Activated T-cell treated with anti-CD3 and anti-CD28 coated beads, Interleukin-2, amount 50 U/mL, for 1 hour (primary cell): ENCODE results near the gene IMPG1.

Experiments used
- DNase-seq: peaks from one replicate; pipeline ENCODE4 v3.0.0-alpha.2; 2020

Gene IMPG1

DNA sequence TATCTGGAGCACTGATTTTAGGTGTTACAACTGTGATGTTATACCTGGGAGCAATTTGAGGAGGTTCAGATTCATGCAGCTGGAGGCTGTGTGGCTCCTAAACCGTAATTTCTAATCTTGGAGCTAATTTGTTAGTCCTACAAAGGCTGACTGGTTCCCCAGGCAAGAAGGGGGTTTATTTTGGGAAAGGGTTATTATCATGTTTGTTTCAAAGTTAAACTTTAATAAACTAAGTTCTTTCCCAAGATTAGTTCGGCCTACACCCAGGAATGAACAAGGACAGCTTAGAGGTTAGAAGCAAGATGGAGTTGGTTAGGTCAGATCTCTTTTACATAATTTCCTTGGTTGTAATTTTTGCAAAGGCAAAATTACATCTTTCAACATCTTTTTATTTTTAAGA, 187.6 kb downstream of the IMPG1 start:
- DNase-seq, result no peak

DNA sequence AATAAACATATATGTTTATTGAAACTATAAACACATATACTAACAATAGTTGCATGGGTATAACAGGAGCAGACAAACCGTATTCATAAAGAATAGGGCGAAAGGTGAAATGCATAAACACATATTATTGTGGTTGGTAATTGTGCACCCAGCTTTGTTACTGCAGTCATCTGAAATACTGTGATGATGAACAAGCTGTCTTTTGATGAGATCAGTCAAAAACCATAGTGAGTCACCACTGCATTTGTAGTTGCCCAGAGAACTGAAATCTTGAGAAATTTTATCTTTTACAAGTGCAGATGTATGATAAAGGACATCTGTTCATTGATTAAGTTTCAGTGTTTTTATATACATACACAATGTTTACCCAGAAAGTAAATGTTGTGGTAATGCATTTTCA, 189.7 kb downstream of the IMPG1 start:
- DNase-seq, result no peak

DNA sequence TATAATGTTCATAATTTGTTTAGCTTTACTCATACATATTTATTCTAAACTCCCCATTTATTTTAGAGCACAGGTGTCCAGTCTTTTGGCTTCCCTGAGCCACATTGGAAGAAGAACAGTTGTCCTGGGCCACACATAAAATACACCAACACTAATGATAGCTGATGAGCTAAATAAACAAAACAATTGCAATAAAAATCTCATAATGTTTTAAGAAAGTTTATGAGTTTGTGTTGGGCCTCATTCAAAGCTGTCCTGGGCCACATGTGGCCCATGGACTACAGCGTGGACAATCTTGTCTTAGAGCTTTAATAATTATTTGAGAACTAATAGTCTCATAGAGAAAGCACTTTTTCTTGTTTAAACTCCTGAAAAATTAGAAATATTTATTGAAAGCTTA, 192.2 kb downstream of the IMPG1 start:
- DNase-seq, result no peak

DNA sequence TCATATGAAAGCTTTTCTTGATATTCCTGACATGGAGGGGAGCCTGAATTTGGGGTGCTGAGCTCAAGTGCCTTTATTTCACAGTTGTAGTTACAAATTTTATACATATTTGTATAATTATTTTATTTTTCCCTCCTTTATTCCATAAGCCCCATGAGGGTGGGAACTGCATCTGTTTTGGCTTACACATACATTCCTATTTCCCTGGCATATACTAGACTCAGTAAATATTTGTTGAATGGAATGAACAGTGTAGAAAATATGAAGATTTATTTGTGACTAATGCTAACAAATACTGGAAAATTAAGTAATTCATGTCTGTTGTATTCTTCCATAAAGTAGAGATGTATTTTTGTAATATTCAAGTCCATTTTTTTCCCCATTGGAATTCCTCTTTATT, 196.3 kb downstream of the IMPG1 start:
- DNase-seq, result no peak

DNA sequence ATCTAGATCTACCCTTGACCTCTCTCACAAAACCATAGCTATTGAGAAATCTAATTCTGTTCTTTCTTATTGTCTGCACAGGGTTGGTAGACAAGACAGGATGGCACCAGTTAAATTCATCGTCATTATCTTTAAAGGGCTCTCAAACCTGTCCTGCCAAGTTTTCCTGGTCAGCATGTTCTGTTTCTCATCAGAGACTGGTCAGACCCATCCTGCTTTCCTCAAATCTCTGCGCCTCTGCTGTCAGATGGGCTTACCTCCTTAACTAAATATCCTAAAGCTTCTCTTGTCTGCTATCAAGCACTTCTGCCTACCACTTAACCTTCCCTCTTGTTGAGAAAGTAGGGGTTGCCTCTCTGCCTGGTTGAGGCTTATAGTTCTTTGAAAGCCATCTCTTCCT, 198.2 kb downstream of the IMPG1 start:
- no peak for DNase-seq
